ENCODE measurements around the gene SEPHS2.

The SEPHS2 gene

GRCh38 chr16:30488764-30489605, 43.3 kb upstream of the SEPHS2 start:
- TF ChIP-seq CTCF (IDR thresholded peaks at IDR 0.05; ENCODE audit: borderline replicate concordance, extremely low read depth, low read length, poor library complexity, severe bottlenecking) (no peak), EZH2 (IDR thresholded peaks at IDR 0.05; ENCODE audit: borderline replicate concordance, low read depth, low read length, severe bottlenecking) (no peak)
- no peak overlapping the region for H2AFZ ChIP-seq (ENCODE audit: low read depth, low read length)
- no peak for DNase-seq

GRCh38 chr16:30485818-30486436, 40.3 kb upstream of the SEPHS2 start:
- Histone ChIP-seq H3K4me3 (ENCODE audit: low read depth in 1 of 2, low read length in 2 of 2) (no peak overlapping the region), H3K79me2 (ENCODE audit: insufficient read depth, low read length) (no peaks in the 10 kb centered on the region), H3K36me3 (ENCODE audit: insufficient read depth, low read length) (peaks cover 4% of the 10 kb centered on the region; the same call in 1 of the 2 replicates), H3K27ac (ENCODE audit: low read length) (no peak overlapping the region), H3K9me3 (ENCODE audit: insufficient read depth, low read length, severe bottlenecking) (no peaks in the 10 kb centered on the region), H2AFZ (ENCODE audit: low read depth, low read length) (no peak overlapping the region), H4K20me1 (ENCODE audit: insufficient read depth, low read length) (no peaks in the 10 kb centered on the region), H3K4me2 (ENCODE audit: insufficient read depth, low read length) (no peak overlapping the region), H3K9ac (ENCODE audit: low read depth, low read length) (no peak overlapping the region), H3K27me3 (ENCODE audit: insufficient read depth, low read length, poor library complexity) (no peaks in the 10 kb centered on the region), H3K4me1 (ENCODE audit: insufficient read depth, low read length) (no peaks in the 10 kb centered on the region)
- ATAC-seq (ENCODE audit: insufficient read depth, low read depth) (no peak), DNase-seq (no peak)
- no peak for TF ChIP-seq CTCF (IDR thresholded peaks at IDR 0.05; ENCODE audit: borderline replicate concordance, extremely low read depth, low read length, poor library complexity, severe bottlenecking)
- no peak for TF ChIP-seq EZH2 (IDR thresholded peaks at IDR 0.05; ENCODE audit: borderline replicate concordance, low read depth, low read length, severe bottlenecking)

More at GRCh38 chr16:30488764-30489605, 43.3 kb upstream of the SEPHS2 start:
- Histone ChIP-seq H3K36me3 (ENCODE audit: insufficient read depth, low read length) (peaks cover 4% of the 10 kb centered on the region; the same call in 1 of the 2 replicates), H3K4me2 (ENCODE audit: insufficient read depth, low read length) (no peak overlapping the region), H3K27ac (ENCODE audit: low read length) (no peak overlapping the region), H3K79me2 (ENCODE audit: insufficient read depth, low read length) (no peaks in the 10 kb centered on the region), H3K9me3 (ENCODE audit: insufficient read depth, low read length, severe bottlenecking) (no peaks in the 10 kb centered on the region), H3K9ac (ENCODE audit: low read depth, low read length) (no peak overlapping the region), H3K27me3 (ENCODE audit: insufficient read depth, low read length, poor library complexity) (no peaks in the 10 kb centered on the region), H3K4me3 (ENCODE audit: low read depth in 1 of 2, low read length in 2 of 2) (no peak overlapping the region), H4K20me1 (ENCODE audit: insufficient read depth, low read length) (no peaks in the 10 kb centered on the region), H3K4me1 (ENCODE audit: insufficient read depth, low read length) (no peaks in the 10 kb centered on the region)
- ATAC-seq (ENCODE audit: insufficient read depth, low read depth): no peak

- Histone ChIP-seq H3K27ac (ENCODE audit: low read length) (no peak overlapping the region), H2AFZ (ENCODE audit: low read depth, low read length) (no peak overlapping the region), H3K9me3 (ENCODE audit: insufficient read depth, low read length, severe bottlenecking) (no peaks in the 10 kb centered on the region), H3K36me3 (ENCODE audit: insufficient read depth, low read length) (peaks cover 4% of the 10 kb centered on the region; the same call in 1 of the 2 replicates), H4K20me1 (ENCODE audit: insufficient read depth, low read length) (no peaks in the 10 kb centered on the region), H3K4me2 (ENCODE audit: insufficient read depth, low read length) (no peak overlapping the region), H3K79me2 (ENCODE audit: insufficient read depth, low read length) (no peaks in the 10 kb centered on the region), H3K27me3 (ENCODE audit: insufficient read depth, low read length, poor library complexity) (no peaks in the 10 kb centered on the region), H3K4me1 (ENCODE audit: insufficient read depth, low read length) (no peaks in the 10 kb centered on the region), H3K4me3 (ENCODE audit: low read depth in 1 of 2, low read length in 2 of 2) (no peak overlapping the region), H3K9ac (ENCODE audit: low read depth, low read length) (no peak overlapping the region)
- no peak for DNase-seq
- TF ChIP-seq CTCF (IDR thresholded peaks at IDR 0.05; ENCODE audit: borderline replicate concordance, extremely low read depth, low read length, poor library complexity, severe bottlenecking) (no peak), EZH2 (IDR thresholded peaks at IDR 0.05; ENCODE audit: borderline replicate concordance, low read depth, low read length, severe bottlenecking) (no peak)
- no peak for ATAC-seq (ENCODE audit: insufficient read depth, low read depth)
These were observed 39.2 kb upstream of the SEPHS2 start for GRCh38 chr16:30484887-30485286.
